HepG2 (cell line): ENCODE results near the gene KRTAP20-1. TPM values are rescaled to one million over a fixed set of nuclear protein-coding genes. Genes with fewer than 3 reads are reported as not detected.

ENCODE experiments used
- ATAC-seq: fragments of 200-7000 bp; cut with Tn5 transposase; 3 replicates; pipeline ENCODE4 v1.9.1; 2020; ENCODE audit warnings: mild to moderate bottlenecking, moderate library complexity
- BruUV-seq: library from RNA; stranded (reverse); fragments of 400-500 nt; replicated peaks from 2 replicates; lab custom pipeline; 2021; lab: Mats Ljungman, UMichigan
- CTCF ChIA-PET: fragments of 300-600 bp; formaldehyde crosslinking; extraction: SDS; loops from one replicate; lab custom pipeline; 2021; ENCODE audit warnings: low total read pairs, inconsistent platforms, low intra/inter-chr PET ratio; lab: Yijun Ruan, JAX
- POLR2A ChIA-PET: fragments of 350-600 bp; sonication (Branson Sonifier 250); formaldehyde crosslinking; loops from one replicate; lab custom pipeline; 2020; ENCODE audit warnings: antibody characterized with exemption, inconsistent platforms; lab: Yijun Ruan, JAX
- DNase-seq: peaks from one replicate; pipeline ENCODE4 v3.0.0-alpha.2; 2015; ENCODE audit warnings: low spot score
- FAIRE-seq: peaks from 3 replicates; lab custom pipeline; 2011; peaks lifted over from hg19 to GRCh38; lab: Jason Lieb, UNC
- H2AFZ ChIP-seq: one replicate; pipeline ENCODE4 v1.6.1; 2011; ENCODE audit warnings: low read length, inconsistent platforms
- H3K27ac ChIP-seq: fragments of 300-600 bp; 3 replicates; pipeline ENCODE4 v1.8.0; 2011; ENCODE audit warnings: mixed run types, mild to moderate bottlenecking, mixed read lengths, low read length, inconsistent platforms; ENCODE audit not compliant: insufficient read depth; ENCODE audit errors: extremely low read length
- H3K27me3 ChIP-seq, 2 experiments: fragments of 200-600 bp in 1 of 2; 2 replicates in 1 of 2; 3 replicates in 1 of 2; pipeline versions ENCODE4 v1.6.0 to v1.8.0; 2011; ENCODE audit warnings: low read length in 2 of 2, mild to moderate bottlenecking in 2 of 2, moderate library complexity in 2 of 2, inconsistent platforms in 1 of 2; ENCODE audit not compliant: insufficient read depth in 2 of 2, control insufficient read depth in 1 of 2
- H3K36me3 ChIP-seq, 2 experiments: fragments of 200-600 bp in 1 of 2; replicated peaks in 1 of 2; 2 replicates in 1 of 2; 3 replicates in 1 of 2; pipeline versions ENCODE4 v1.5.1 to v1.8.0; 2011; ENCODE audit warnings: low read length in 2 of 2, inconsistent platforms in 1 of 2; ENCODE audit not compliant: insufficient read depth in 2 of 2, control insufficient read depth in 1 of 2
- H3K4me1 ChIP-seq: 2 replicates; pipeline ENCODE4 v1.5.1; 2012; ENCODE audit warnings: low read length, inconsistent platforms; ENCODE audit not compliant: insufficient read depth
- H3K4me2 ChIP-seq: 2 replicates; pipeline ENCODE4 v1.6.0; 2011; ENCODE audit warnings: low read depth, low read length, inconsistent platforms
- H3K4me3 ChIP-seq, 3 experiments: fragments of 200-600 bp in 1 of 3; sonication (generic), shearing (Covaris generic) in 1 of 3; replicated peaks in 1 of 3; 2 replicates each; pipeline ENCODE4 v1.5.1; 2011 to 2016; ENCODE audit warnings: low read length in 3 of 3, inconsistent platforms in 2 of 3, low read depth in 2 of 3, mild to moderate bottlenecking in 2 of 3, control low read depth in 1 of 3, mixed read lengths in 1 of 3; ENCODE audit not compliant: insufficient read depth in 1 of 3
- H3K79me2 ChIP-seq: one replicate; pipeline ENCODE4 v1.6.1; 2011; ENCODE audit warnings: low read length, inconsistent platforms; ENCODE audit not compliant: insufficient read depth
- H3K9ac ChIP-seq: 2 replicates; pipeline ENCODE4 v1.6.0; 2011; ENCODE audit warnings: mild to moderate bottlenecking, low read depth, low read length, inconsistent platforms; ENCODE audit not compliant: insufficient read depth
- H3K9me3 ChIP-seq: 2 replicates; pipeline ENCODE4 v1.5.1; 2012; ENCODE audit warnings: mild to moderate bottlenecking, low read length
- H4K20me1 ChIP-seq: 2 replicates; pipeline ENCODE4 v1.6.0; 2011; ENCODE audit warnings: inconsistent platforms, mild to moderate bottlenecking, low read length, moderate library complexity; ENCODE audit not compliant: insufficient read depth
- CHD2 ChIP-seq: IDR thresholded peaks from 2 replicates; pipeline ENCODE4 v1.6.1; 2011; ENCODE audit warnings: low read depth, low read length, improper control_type of control experiment
- GATAD1 ChIP-seq: IDR thresholded peaks from 2 replicates; pipeline ENCODE4 v1.6.1; 2016; ENCODE audit warnings: missing genetic modification reagents, missing compliant biosample characterization
- HES4 ChIP-seq: sonication (generic); formaldehyde crosslinking; IDR thresholded peaks from 2 replicates; pipeline ENCODE4 v1.9.0; 2021; ENCODE audit warnings: mild to moderate bottlenecking, missing genetic modification reagents, borderline replicate concordance
- MLLT10 ChIP-seq: sonication (generic); formaldehyde crosslinking; IDR thresholded peaks from 2 replicates; pipeline ENCODE4 v1.4.0; 2020; ENCODE audit warnings: missing genetic modification reagents
- SIN3B ChIP-seq: fragments of 150-350 bp; IDR thresholded peaks from 2 replicates; pipeline ENCODE4 v1.6.1; 2014; ENCODE audit warnings: low read length
- SKI ChIP-seq: fragments of 450-650 bp; IDR thresholded peaks from one replicate; pipeline ENCODE4 v1.6.1; 2018; ENCODE audit warnings: mild to moderate bottlenecking; ENCODE audit not compliant: partially characterized antibody
- SP1 ChIP-seq, 2 experiments: fragments of 450-650 bp in 1 of 2; sonication (generic) in 1 of 2; formaldehyde crosslinking in 1 of 2; IDR thresholded peaks; 2 replicates each; pipeline versions ENCODE4 v1.4.0 to v1.6.1; 2016 to 2020; ENCODE audit warnings: missing genetic modification reagents in 1 of 2
- TFAP4 ChIP-seq: sonication (generic); IDR thresholded peaks from 2 replicates; pipeline ENCODE4 v1.6.1; 2016; ENCODE audit warnings: low read depth, borderline replicate concordance
- ZFP36 ChIP-seq: fragments of 150-350 bp; IDR thresholded peaks from 2 replicates; pipeline ENCODE4 v1.6.1; 2018; ENCODE audit warnings: borderline replicate concordance, low read length, low read depth; ENCODE audit not compliant: partially characterized antibody
- ZNF501 ChIP-seq: sonication (generic); formaldehyde crosslinking; IDR thresholded peaks from 2 replicates; pipeline ENCODE4 v1.5.1; 2020; ENCODE audit warnings: mild to moderate bottlenecking, moderate library complexity, missing genetic modification reagents
- ZNF543 ChIP-seq: sonication (generic); formaldehyde crosslinking; IDR thresholded peaks from 2 replicates; pipeline ENCODE4 v1.4.0; 2020; ENCODE audit warnings: mild to moderate bottlenecking, missing genetic modification reagents
- in situ Hi-C: cut with HindIII; loops from 2 replicates; pipeline ENCODE4 v1.10.0; 2017; ENCODE audit warnings: low pct_unique_long_range_greater_than_20kb; ENCODE audit not compliant: extremely low pct_ligation_motif_present
- intact Hi-C: fragments of 100-400 bp; cut with micrococcal nuclease; formaldehyde crosslinking; loops from one replicate; pipeline ENCODE4 v1.10.0; 2022; ENCODE audit not compliant: unreplicated experiment
- polyA plus RNA-seq, 8 experiments: library from polyadenylated mRNA; depleted of rRNA in 3 of 8; stranded (reverse) in 7 of 8; unstranded in 1 of 8; fragments of >200 nt; fragmentation: Illumina TruSeq in 4 of 8; extraction: Trizol in 4 of 8; gene quantifications; 2 replicates each; pipeline versions ENCODE4 v1.2.1 to v1.2.3, GENCODE V29; 2011 to 2016; ENCODE audit warnings: low read depth in 4 of 8, missing spikeins in 1 of 8, mixed read lengths in 1 of 8; ENCODE audit not compliant: insufficient read depth in 1 of 8
- total RNA-seq, 5 experiments: library from RNA; depleted of rRNA; stranded (reverse); fragments of >200 nt; fragmentation: Illumina TruSeq; extraction: Trizol; gene quantifications; 2 replicates each; pipeline ENCODE4 v1.2.3, GENCODE V29; 2016; ENCODE audit warnings: low read depth in 1 of 5
- TF ChIP-seq, protein P1 (sequence below): sonication (generic); formaldehyde crosslinking; IDR thresholded peaks from 2 replicates; pipeline ENCODE4 v1.4.0; 2020; ENCODE audit warnings: missing genetic modification reagents, low read depth, mild to moderate bottlenecking, borderline replicate concordance

KRTAP20-1 gene
- total and polyA plus RNA-seq, 2 of the 13 experiments (the other 11 are each of a cell fraction or from before 2014, with no cell fraction given): not detected

- Histone ChIP-seq H4K20me1 (no peaks in the 10 kb centered on the region), H3K27ac (no peak overlapping the region), H3K4me1 (no peaks in the 10 kb centered on the region), H3K36me3 (no peaks in the 10 kb centered on the region), H3K79me2 (no peaks in the 10 kb centered on the region), H3K4me2 (no peak overlapping the region), H3K9ac (no peak overlapping the region), H3K4me3 (no peak overlapping the region), H3K27me3 (no peaks in the 10 kb centered on the region), H3K9me3 (peaks cover 71% of the 10 kb centered on the region), H2AFZ (no peak overlapping the region)
- no TSS peak for BruUV-seq
- DNase-seq (no peak), ATAC-seq (no peak), FAIRE-seq (no peak)
- ChIA-PET POLR2A (no interaction called here), CTCF (no interaction called here)
- in situ Hi-C loops (no loop called here), intact Hi-C loops (no loop called here)
- TF ChIP-seq ZNF543: no peak
- TF ChIP-seq SIN3B: no peak
- TF ChIP-seq, protein P1, sequence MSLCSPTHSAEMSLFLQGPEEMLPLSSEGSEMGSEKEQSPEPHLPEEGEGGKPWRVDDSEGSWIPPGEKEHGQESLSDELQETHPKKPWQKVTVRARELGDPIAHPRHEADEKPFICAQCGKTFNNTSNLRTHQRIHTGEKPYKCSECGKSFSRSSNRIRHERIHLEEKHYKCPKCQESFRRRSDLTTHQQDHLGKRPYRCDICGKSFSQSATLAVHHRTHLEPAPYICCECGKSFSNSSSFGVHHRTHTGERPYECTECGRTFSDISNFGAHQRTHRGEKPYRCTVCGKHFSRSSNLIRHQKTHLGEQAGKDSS: no peak
- TF ChIP-seq ZNF501: no peak
- TF ChIP-seq HES4 (CRISPR knock-in tag): no peak
- TF ChIP-seq TFAP4: no peak
- no peak for TF ChIP-seq CHD2
- no peak for TF ChIP-seq SP1 (IDR thresholded peaks at IDR 0.05)
- no peak for TF ChIP-seq SP1 (CRISPR knock-in tag; IDR thresholded peaks at IDR 0.05)
- TF ChIP-seq ZFP36: no peak
- TF ChIP-seq SKI: no peak
- no peak for TF ChIP-seq GATAD1 (CRISPR knock-in tag)
- no peak for TF ChIP-seq MLLT10 (CRISPR knock-in tag)
Observed at GRCh38 chr21:30567617-30568016, 48.6 kb upstream of the KRTAP20-1 start.
